DND-41 (cell line): ENCODE measurements around the gene MAML3.

Experiments used
- EZH2 ChIP-seq: IDR thresholded peaks from 3 replicates; pipeline ENCODE4 v1.6.1; 2012; ENCODE audit warnings: borderline replicate concordance, low read depth, mild to moderate bottlenecking, moderate library complexity, low read length, inconsistent platforms; ENCODE audit not compliant: severe bottlenecking
- TF ChIP-seq, protein P1 (sequence below): IDR thresholded peaks from 2 replicates; pipeline ENCODE4 v1.5.1; 2012; ENCODE audit warnings: borderline replicate concordance, low read length, moderate library complexity, mild to moderate bottlenecking; ENCODE audit not compliant: poor library complexity, severe bottlenecking; ENCODE audit errors: extremely low read depth

DNA sequence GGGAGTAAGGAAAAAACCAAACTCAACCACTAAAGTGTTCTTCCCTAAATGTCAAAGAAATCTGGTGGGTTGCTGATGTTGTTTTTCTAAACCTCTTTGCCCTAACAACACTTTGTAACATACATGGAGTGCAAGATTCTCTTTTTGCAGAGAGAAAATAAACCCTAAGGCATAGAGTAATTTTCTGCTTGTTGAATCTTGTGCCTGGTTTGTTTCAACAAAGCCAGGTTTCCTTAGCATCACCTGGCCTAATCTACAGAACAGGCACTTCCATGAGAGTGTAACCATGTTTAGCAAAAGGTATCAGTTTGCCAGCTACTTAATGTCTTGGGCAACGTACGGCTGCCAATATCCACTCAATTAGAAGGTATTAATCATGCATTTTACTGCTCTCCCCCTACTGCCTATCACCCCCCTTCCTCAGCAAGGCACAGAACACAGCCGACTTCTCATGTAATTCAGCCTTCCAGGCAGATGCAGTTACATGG lies 219.2 kb downstream of the MAML3 start:
- TF ChIP-seq EZH2: no peak
- TF ChIP-seq, protein P1, sequence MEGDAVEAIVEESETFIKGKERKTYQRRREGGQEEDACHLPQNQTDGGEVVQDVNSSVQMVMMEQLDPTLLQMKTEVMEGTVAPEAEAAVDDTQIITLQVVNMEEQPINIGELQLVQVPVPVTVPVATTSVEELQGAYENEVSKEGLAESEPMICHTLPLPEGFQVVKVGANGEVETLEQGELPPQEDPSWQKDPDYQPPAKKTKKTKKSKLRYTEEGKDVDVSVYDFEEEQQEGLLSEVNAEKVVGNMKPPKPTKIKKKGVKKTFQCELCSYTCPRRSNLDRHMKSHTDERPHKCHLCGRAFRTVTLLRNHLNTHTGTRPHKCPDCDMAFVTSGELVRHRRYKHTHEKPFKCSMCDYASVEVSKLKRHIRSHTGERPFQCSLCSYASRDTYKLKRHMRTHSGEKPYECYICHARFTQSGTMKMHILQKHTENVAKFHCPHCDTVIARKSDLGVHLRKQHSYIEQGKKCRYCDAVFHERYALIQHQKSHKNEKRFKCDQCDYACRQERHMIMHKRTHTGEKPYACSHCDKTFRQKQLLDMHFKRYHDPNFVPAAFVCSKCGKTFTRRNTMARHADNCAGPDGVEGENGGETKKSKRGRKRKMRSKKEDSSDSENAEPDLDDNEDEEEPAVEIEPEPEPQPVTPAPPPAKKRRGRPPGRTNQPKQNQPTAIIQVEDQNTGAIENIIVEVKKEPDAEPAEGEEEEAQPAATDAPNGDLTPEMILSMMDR: no peak
